Ascending aorta (tissue), 2 donors: ENCODE measurements around the gene IDNK. TPM values are rescaled to one million over a fixed set of nuclear protein-coding genes. Genes with fewer than 3 reads are reported as not detected.

ENCODE experiments used
- DNase-seq, 2 donors: peaks; one replicate each; pipeline ENCODE4 v3.0.0-alpha.2; 2019; ENCODE audit warnings: low spot score in 2 of 2
- H3K27ac ChIP-seq, 2 donors: fragments of 200-600 bp; sonication (generic); one replicate each; pipeline ENCODE4 v1.5.1; 2016 to 2017; ENCODE audit warnings: mild to moderate bottlenecking in 1 of 2
- H3K27me3 ChIP-seq: fragments of 200-600 bp; sonication (generic); one replicate; pipeline ENCODE4 v1.5.1; 2017
- H3K36me3 ChIP-seq, 2 donors: fragments of 200-600 bp; sonication (generic); one replicate each; pipeline ENCODE4 v1.5.1; 2016
- H3K4me1 ChIP-seq, 2 donors: fragments of 200-600 bp; sonication (generic); one replicate each; pipeline ENCODE4 v1.5.1; 2016 to 2017; ENCODE audit warnings: mild to moderate bottlenecking in 1 of 2
- H3K4me3 ChIP-seq, 2 donors: fragments of 200-600 bp; sonication (generic); one replicate each; pipeline ENCODE4 v1.5.1; 2016 to 2017; ENCODE audit warnings: mild to moderate bottlenecking in 1 of 2
- H3K9me3 ChIP-seq, 2 donors: fragments of 200-600 bp; sonication (generic); one replicate each; pipeline ENCODE4 v1.5.1; 2016
- CTCF ChIP-seq, 3 experiments: fragments of 200-600 bp in 2 of 3; fragments of 450-650 bp in 1 of 3; sonication (generic) in 2 of 3; IDR thresholded peaks; one replicate each; pipeline ENCODE4 v1.5.1; 2016 to 2019; ENCODE audit warnings: antibody characterized with exemption in 3 of 3, mild to moderate bottlenecking in 1 of 3, moderate library complexity in 1 of 3
- intact Hi-C: fragments of 100-400 bp; cut with DNase I; formaldehyde crosslinking; loops from one replicate; pipeline ENCODE4 v1.15.1; 2023
- total RNA-seq: library from RNA; depleted of rRNA; stranded (reverse); fragments of >200 nt; gene quantifications from one replicate; pipeline ENCODE4 v1.1.0, GENCODE V29; 2016

The IDNK gene
- total RNA-seq, 1 donor from 2014 or later, result not detected

- no peak for DNase-seq
- intact Hi-C loops, result no loop called here
- peaks cover 0 to 5% of the 10 kb centered on the region in 2 donors for H3K4me1 ChIP-seq
- no peaks in the 10 kb centered on the region for H3K9me3 ChIP-seq
- peaks cover 0 to 14% of the 10 kb centered on the region in 2 donors for H3K36me3 ChIP-seq
- H3K27ac ChIP-seq, result no peak overlapping the region
- no peak overlapping the region for H3K4me3 ChIP-seq
- no peaks in the 10 kb centered on the region for H3K27me3 ChIP-seq
- TF ChIP-seq CTCF (IDR thresholded peaks at IDR 0.05), result no peak
These were observed 5.6 kb downstream of the IDNK start for GRCh38 chr9:83628540-83628939.

GRCh38 chr9:83629433-83630104 lies 6.6 kb downstream of the IDNK start:
- Histone ChIP-seq H3K36me3 (peaks cover 0 to 14% of the 10 kb centered on the region in 2 donors), H3K4me3 (no peak overlapping the region), H3K4me1 (no peaks in the 10 kb centered on the region), H3K27me3 (no peaks in the 10 kb centered on the region), H3K9me3 (no peaks in the 10 kb centered on the region), H3K27ac (no peak overlapping the region)
- no peak for TF ChIP-seq CTCF (IDR thresholded peaks at IDR 0.05)
- DNase-seq, result no peak
- intact Hi-C loops, result no loop called here

GRCh38 chr9:83630938-83631457 lies 8.1 kb downstream of the IDNK start:
- Histone ChIP-seq H3K27me3 (no peaks in the 10 kb centered on the region), H3K9me3 (no peaks in the 10 kb centered on the region), H3K36me3 (peaks cover 0 to 14% of the 10 kb centered on the region in 2 donors), H3K27ac (no peak overlapping the region), H3K4me1 (no peaks in the 10 kb centered on the region), H3K4me3 (no peak overlapping the region)
- no peak for DNase-seq
- intact Hi-C loops, result no loop called here
- TF ChIP-seq CTCF (IDR thresholded peaks at IDR 0.05), result no peak

- no peaks in the 10 kb centered on the region for H3K27me3 ChIP-seq
- H3K27ac ChIP-seq, result no peak overlapping the region
- H3K4me3 ChIP-seq, result no peak overlapping the region
- no peaks in the 10 kb centered on the region for H3K9me3 ChIP-seq
- DNase-seq, result no peak
- TF ChIP-seq CTCF (IDR thresholded peaks at IDR 0.05), result no peak
- intact Hi-C loops, result no loop called here
- H3K4me1 ChIP-seq, result no peaks in the 10 kb centered on the region
- peaks cover 0 to 10% of the 10 kb centered on the region in 2 donors for H3K36me3 ChIP-seq
These were observed 10.3 kb downstream of the IDNK start for GRCh38 chr9:83633255-83633654.

- Histone ChIP-seq H3K36me3 (peaks cover 0 to 8% of the 10 kb centered on the region in 2 donors), H3K9me3 (no peaks in the 10 kb centered on the region), H3K4me1 (no peaks in the 10 kb centered on the region), H3K27me3 (no peaks in the 10 kb centered on the region), H3K27ac (no peak overlapping the region), H3K4me3 (no peak overlapping the region)
- TF ChIP-seq CTCF (IDR thresholded peaks at IDR 0.05), result no peak
- intact Hi-C loops, result no loop called here
- DNase-seq, result no peak
These were observed 10.7 kb downstream of the IDNK start for GRCh38 chr9:83633676-83634075.
